Measurements from ENCODE around the gene EXD1.

EXD1 gene

GRCh38 chr15:41230650-41231421 is at the start of gene EXD1, which contains the start of gene CHP1:
TSS of gene EXD1 (minus strand) at chr15:41230757. CDS start at chr15:41226575, 4,182 bp downstream.
TSS of gene CHP1 (plus strand) at chr15:41231268. CDS start at chr15:41231383, 115 bp downstream.
- peak; percentile 82 for DNase-seq (ENCODE audit: insufficient read length, low spot score)
- FAIRE-seq: peak; percentile 46
- peak; percentile 39 for TF ChIP-seq CTCF (IDR thresholded peaks at IDR 0.05; ENCODE audit: insufficient read depth, missing control alignments)

GRCh38 chr15:41279535-41280283 is 49.2 kb upstream of the EXD1 start:
- no peak for TF ChIP-seq CTCF (IDR thresholded peaks at IDR 0.05; ENCODE audit: insufficient read depth, missing control alignments)
- DNase-seq (ENCODE audit: insufficient read length, low spot score): no peak
- no peak for FAIRE-seq

GRCh38 chr15:41278319-41278718 is 47.8 kb upstream of the EXD1 start:
- FAIRE-seq: no peak
- TF ChIP-seq CTCF (IDR thresholded peaks at IDR 0.05; ENCODE audit: insufficient read depth, missing control alignments): no peak
- DNase-seq (ENCODE audit: insufficient read length, low spot score): no peak

GRCh38 chr15:41276831-41277230 is 46.3 kb upstream of the EXD1 start:
- DNase-seq (ENCODE audit: insufficient read length, low spot score): no peak
- FAIRE-seq: no peak
- no peak for TF ChIP-seq CTCF (IDR thresholded peaks at IDR 0.05; ENCODE audit: insufficient read depth, missing control alignments)

- no peak for DNase-seq (ENCODE audit: insufficient read length, low spot score)
- no peak for TF ChIP-seq CTCF (IDR thresholded peaks at IDR 0.05; ENCODE audit: insufficient read depth, missing control alignments)
- FAIRE-seq: no peak
Observed at GRCh38 chr15:41269887-41270286, 39.3 kb upstream of the EXD1 start.

- DNase-seq (ENCODE audit: insufficient read length, low spot score) (no peak), FAIRE-seq (no peak)
- TF ChIP-seq CTCF (IDR thresholded peaks at IDR 0.05; ENCODE audit: insufficient read depth, missing control alignments): no peak
Observed at GRCh38 chr15:41263891-41264351, 33.4 kb upstream of the EXD1 start.
